H1 (cell line): Measurements from ENCODE around the gene LRCH1. TPM values are rescaled to one million over a fixed set of nuclear protein-coding genes. Genes with fewer than 3 reads are reported as not detected.

Experiments
- CTCF ChIA-PET: fragments of 300-600 bp; sonication (Branson Sonifier 250); formaldehyde crosslinking; loops from one replicate; lab custom pipeline; 2021; ENCODE audit not compliant: partially characterized antibody; lab: Charles Lee
- POLR2A ChIA-PET: fragments of 300-600 bp; sonication (Branson Sonifier 250); formaldehyde crosslinking; loops from one replicate; lab custom pipeline; 2021; ENCODE audit warnings: inconsistent platforms; ENCODE audit not compliant: partially characterized antibody; lab: Charles Lee
- DNase-seq, 2 experiments: peaks; one replicate each; pipeline versions ENCODE4 v3.0.0 to v3.0.0-alpha.2; 2010 to 2022; ENCODE audit warnings: low spot score in 2 of 2, low read depth in 1 of 2, mixed read lengths in 1 of 2
- FAIRE-seq: peaks from 2 replicates; lab custom pipeline; 2011; peaks lifted over from hg19 to GRCh38; lab: Jason Lieb, UNC
- H2AFZ ChIP-seq: 2 replicates; pipeline ENCODE4 v1.8.1; 2012; ENCODE audit warnings: low read length, inconsistent platforms
- H2AK5ac ChIP-seq: 2 replicates; pipeline ENCODE4 v1.6.1; 2013; ENCODE audit warnings: low read depth, low read length
- H2BK120ac ChIP-seq: replicated peaks from 2 replicates; pipeline ENCODE3; 2013; ENCODE audit warnings: low read depth, low read length, inconsistent platforms
- H2BK12ac ChIP-seq: 2 replicates; pipeline ENCODE4 v1.6.1; 2013; ENCODE audit warnings: low read depth, low read length
- H2BK15ac ChIP-seq: 2 replicates; pipeline ENCODE4 v1.6.1; 2013; ENCODE audit warnings: low read length
- H2BK20ac ChIP-seq: 2 replicates; pipeline ENCODE4 v1.6.1; 2013; ENCODE audit warnings: low read length
- H2BK5ac ChIP-seq: 2 replicates; pipeline ENCODE4 v1.6.1; 2013; ENCODE audit warnings: low read depth, low read length
- H3K14ac ChIP-seq: 2 replicates; pipeline ENCODE4 v1.6.1; 2013; ENCODE audit warnings: inconsistent platforms; ENCODE audit not compliant: insufficient read length
- H3K18ac ChIP-seq: 2 replicates; pipeline ENCODE4 v1.6.1; 2013; ENCODE audit warnings: low read length; ENCODE audit errors: extremely low read depth
- H3K23ac ChIP-seq: 2 replicates; pipeline ENCODE4 v1.6.1; 2013; ENCODE audit warnings: inconsistent platforms; ENCODE audit not compliant: insufficient read length
- H3K23me2 ChIP-seq: 2 replicates; pipeline ENCODE4 v1.6.1; 2013; ENCODE audit warnings: low read depth, low read length
- H3K27ac ChIP-seq: 2 replicates; pipeline ENCODE4 v1.6.1; 2011; ENCODE audit warnings: low read depth, low read length, inconsistent platforms
- H3K27me3 ChIP-seq, 4 experiments: replicated peaks in 1 of 4; 1 replicate in 1 of 4; 2 replicates in 3 of 4; pipeline versions ENCODE4 v1.6.1 to v1.8.1; 2011 to 2013; ENCODE audit warnings: low read length in 3 of 4, mild to moderate bottlenecking in 3 of 4, inconsistent platforms in 2 of 4, mixed read lengths in 2 of 4, moderate library complexity in 1 of 4; ENCODE audit not compliant: control insufficient read depth in 3 of 4, insufficient read depth in 3 of 4; ENCODE audit errors: extremely low read depth in 1 of 4
- H3K36me3 ChIP-seq, 4 experiments: 2 replicates each; pipeline versions ENCODE4 v1.6.1 to v1.8.1; 2011 to 2013; ENCODE audit warnings: mild to moderate bottlenecking in 4 of 4, low read length in 3 of 4, moderate library complexity in 2 of 4, control low read depth in 1 of 4, inconsistent platforms in 1 of 4; ENCODE audit not compliant: insufficient read depth in 4 of 4, control insufficient read depth in 2 of 4
- H3K4ac ChIP-seq: replicated peaks from 2 replicates; pipeline ENCODE3; 2013; ENCODE audit warnings: low read length, low read depth, mixed read lengths, inconsistent platforms; ENCODE audit not compliant: insufficient read length
- H3K4me1 ChIP-seq, 4 experiments: replicated peaks in 1 of 4; 1 replicate in 1 of 4; 2 replicates in 3 of 4; pipeline versions ENCODE4 v1.6.1 to v1.8.1; 2011 to 2013; ENCODE audit warnings: low read length in 3 of 4, inconsistent platforms in 2 of 4, mixed read lengths in 1 of 4; ENCODE audit not compliant: insufficient read depth in 4 of 4, control insufficient read depth in 3 of 4
- H3K4me2 ChIP-seq, 2 experiments: 2 replicates each; pipeline versions ENCODE4 v1.6.1 to v1.8.1; 2011 to 2013; ENCODE audit warnings: low read depth in 2 of 2, low read length in 2 of 2, control low read depth in 1 of 2, inconsistent platforms in 1 of 2, mild to moderate bottlenecking in 1 of 2; ENCODE audit not compliant: insufficient read depth in 1 of 2
- H3K4me3 ChIP-seq, 4 experiments: fragments of 200-600, 300-600 bp in 1 of 4; sonication (generic), shearing (Covaris generic), sonication (Bioruptor Twin) in 1 of 4; 2 replicates each; pipeline versions ENCODE4 v1.5.1 to v1.8.1; 2011 to 2016; ENCODE audit warnings: low read length in 4 of 4, low read depth in 3 of 4, control low read depth in 2 of 4, inconsistent platforms in 2 of 4, mild to moderate bottlenecking in 2 of 4, mixed read lengths in 1 of 4, moderate library complexity in 1 of 4; ENCODE audit not compliant: insufficient read depth in 2 of 4; ENCODE audit errors: extremely low read depth in 1 of 4
- H3K56ac ChIP-seq: replicated peaks from 2 replicates; pipeline ENCODE3; 2013; ENCODE audit warnings: low read depth, mild to moderate bottlenecking, mixed read lengths, low read length, inconsistent platforms; ENCODE audit not compliant: insufficient read length
- H3K79me1 ChIP-seq: 2 replicates; pipeline ENCODE4 v1.6.1; 2013; ENCODE audit warnings: low read depth, low read length, control low read depth
- H3K79me2 ChIP-seq, 2 experiments: 2 replicates each; pipeline versions ENCODE4 v1.6.1 to v1.8.1; 2012 to 2013; ENCODE audit warnings: low read length in 2 of 2, mild to moderate bottlenecking in 2 of 2, inconsistent platforms in 1 of 2; ENCODE audit not compliant: insufficient read depth in 2 of 2, control insufficient read depth in 1 of 2
- H3K9ac ChIP-seq, 4 experiments: replicated peaks in 1 of 4; 1 replicate in 1 of 4; 2 replicates in 3 of 4; pipeline versions ENCODE4 v1.6.1 to v1.8.1; 2011 to 2013; ENCODE audit warnings: low read depth in 3 of 4, low read length in 3 of 4, control low read depth in 2 of 4, mild to moderate bottlenecking in 2 of 4, moderate library complexity in 2 of 4, inconsistent platforms in 1 of 4; ENCODE audit errors: extremely low read depth in 1 of 4
- H3K9me3 ChIP-seq, 2 experiments: 2 replicates each; pipeline versions ENCODE4 v1.6.1 to v1.8.1; 2012 to 2013; ENCODE audit warnings: mild to moderate bottlenecking in 2 of 2, moderate library complexity in 2 of 2, control low read depth in 1 of 2, inconsistent platforms in 1 of 2, low read depth in 1 of 2, low read length in 1 of 2, mixed read lengths in 1 of 2; ENCODE audit not compliant: insufficient read depth in 2 of 2
- H4K20me1 ChIP-seq, 2 experiments: replicated peaks in 1 of 2; 2 replicates each; pipeline versions ENCODE3 to v1.8.1; 2011 to 2013; ENCODE audit warnings: inconsistent platforms in 2 of 2, low read length in 2 of 2, mild to moderate bottlenecking in 1 of 2; ENCODE audit not compliant: insufficient read depth in 2 of 2, control insufficient read depth in 1 of 2
- H4K5ac ChIP-seq: 2 replicates; pipeline ENCODE4 v1.6.1; 2013; ENCODE audit warnings: low read length, low read depth, mixed read lengths, inconsistent platforms; ENCODE audit not compliant: insufficient read length
- H4K8ac ChIP-seq: 2 replicates; pipeline ENCODE4 v1.8.0; 2013; ENCODE audit warnings: mild to moderate bottlenecking, moderate library complexity, low read length, inconsistent platforms; ENCODE audit not compliant: insufficient read depth; ENCODE audit errors: extremely low read depth
- H4K91ac ChIP-seq: replicated peaks from 2 replicates; pipeline ENCODE3; 2013; ENCODE audit warnings: low read length, mixed read lengths, inconsistent platforms; ENCODE audit not compliant: insufficient read length
- BCL11A ChIP-seq, 2 experiments: IDR thresholded peaks; one replicate each; pipeline ENCODE4 v1.6.1; 2011; ENCODE audit warnings: low read depth in 2 of 2, low read length in 2 of 2, mild to moderate bottlenecking in 2 of 2
- HDAC6 ChIP-seq: IDR thresholded peaks from one replicate; pipeline ENCODE4 v1.7.1; 2012; ENCODE audit warnings: low read depth, mild to moderate bottlenecking, inconsistent platforms, low read length, moderate library complexity
- KDM5A ChIP-seq: fragments of 200-600 bp; IDR thresholded peaks from 2 replicates; pipeline ENCODE4 v1.7.1; 2012; ENCODE audit warnings: mild to moderate bottlenecking, low read length, inconsistent platforms, mixed read lengths
- NRF1 ChIP-seq: IDR thresholded peaks from 2 replicates; pipeline ENCODE4 v1.6.1; 2011; ENCODE audit warnings: mild to moderate bottlenecking, low read depth, low read length, improper control_type of control experiment
- POLR2AphosphoS5 ChIP-seq: IDR thresholded peaks from 2 replicates; pipeline ENCODE4 v1.6.1; 2011; ENCODE audit warnings: low read depth, low read length
- RAD21 ChIP-seq, 2 experiments: IDR thresholded peaks in 1 of 2; conservative IDR thresholded peaks in 1 of 2; 2 replicates each; pipeline ENCODE4 v1.6.1; 2011; ENCODE audit warnings: low read depth in 2 of 2, low read length in 2 of 2, improper control_type of control experiment in 1 of 2, inconsistent platforms in 1 of 2, mild to moderate bottlenecking in 1 of 2, moderate library complexity in 1 of 2
- TAF1 ChIP-seq: IDR thresholded peaks from 2 replicates; pipeline ENCODE4 v1.6.1; 2011; ENCODE audit warnings: mild to moderate bottlenecking, low read depth, low read length
- TEAD4 ChIP-seq: IDR thresholded peaks from 2 replicates; pipeline ENCODE4 v1.6.1; 2012; ENCODE audit warnings: low read depth, low read length, inconsistent platforms, mixed read lengths
- YY1 ChIP-seq: IDR thresholded peaks from 2 replicates; pipeline ENCODE4 v1.6.1; 2011; ENCODE audit warnings: low read depth, mild to moderate bottlenecking, low read length
- WGBS, 2 experiments: shearing (Covaris generic) in 1 of 2; methylation state at CpG; one replicate each; pipeline versions ENCODE4 v1.1.6 to v1.1.7; 2013 to 2015; ENCODE audit warnings: low lambda C conversion rate in 2 of 2, mixed read lengths in 2 of 2, inconsistent platforms in 1 of 2, low coverage in 1 of 2, missing lambda C conversion rate in 1 of 2; ENCODE audit not compliant: insufficient replicate concordance in 2 of 2, insufficient coverage in 1 of 2, insufficient read length in 1 of 2; ENCODE audit errors: extremely low coverage in 1 of 2, missing lambda C conversion rate in 1 of 2; 5-methylcytosine and 5-hydroxymethylcytosine counted together
- polyA plus RNA-seq, 7 experiments: library from polyadenylated mRNA; depleted of rRNA in 3 of 7; stranded (reverse) in 5 of 7; unstranded in 2 of 7; fragments of >200 nt in 5 of 7; fragments of 200-250 nt in 2 of 7; gene quantifications; 1 replicate in 5 of 7; 2 replicates in 1 of 7; 4 replicates in 1 of 7; pipeline versions ENCODE4 v1.2.1 to v1.2.3, GENCODE V29; 2011 to 2013; ENCODE audit warnings: missing spikeins in 2 of 7, mixed read lengths in 2 of 7
- total RNA-seq: library from RNA; stranded (reverse); fragmentation: NEBNext Ultra II Directional; extraction: Animal tissue kit (Norgen Biotek cat#: 25700); gene quantifications from 2 replicates; pipeline ENCODE4 v1.2.1, GENCODE V29; 2021
- TF ChIP-seq, protein P1 (sequence below), 3 experiments: IDR thresholded peaks; 1 replicate in 2 of 3; 2 replicates in 1 of 3; pipeline versions ENCODE4 v1.5.1 to v1.6.1; 2011; ENCODE audit warnings: low read length in 3 of 3, mild to moderate bottlenecking in 3 of 3, inconsistent platforms in 2 of 3, low read depth in 1 of 3, moderate library complexity in 1 of 3; ENCODE audit not compliant: insufficient read depth in 1 of 3; ENCODE audit errors: control extremely low read depth in 1 of 3
- TF ChIP-seq, protein P2 (sequence below): IDR thresholded peaks from 2 replicates; pipeline ENCODE4 v1.6.1; 2011; ENCODE audit warnings: low read depth, mild to moderate bottlenecking, low read length; ENCODE audit not compliant: insufficient read depth

LRCH1 gene
- total and polyA plus RNA-seq, 2 of the 8 experiments (the other 6 are each of a cell fraction or from before 2014, with no cell fraction given): 3.0 to 10.1 TPM

DNA sequence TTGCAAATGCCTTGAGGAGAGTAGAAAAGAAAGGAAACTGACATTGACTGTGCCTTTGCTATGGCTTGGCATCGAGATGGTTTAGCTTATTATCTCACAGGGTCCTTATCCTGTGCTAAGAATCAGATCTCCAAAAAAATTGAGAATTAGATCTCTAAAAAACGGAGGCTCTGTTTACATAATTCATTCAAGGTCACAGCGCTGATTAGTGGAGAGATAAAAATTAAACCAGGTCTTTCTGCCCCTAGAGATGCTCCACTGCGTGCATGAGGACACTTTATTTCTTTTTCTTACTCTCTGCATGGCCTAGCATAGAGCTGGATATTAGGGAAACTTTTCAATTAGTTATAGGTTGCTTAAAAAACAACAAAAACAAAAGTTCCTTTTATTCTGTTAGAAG, 17.3 kb downstream of the LRCH1 start:
- no peak overlapping the region for H3K4ac ChIP-seq
- no peak overlapping the region for H3K27ac ChIP-seq
- no peak for DNase-seq
- no peaks in the 10 kb centered on the region for H3K27me3 ChIP-seq
- no peak overlapping the region for H4K8ac ChIP-seq
- no peak overlapping the region for H2AFZ ChIP-seq
- peaks cover 2 to 9% of the 10 kb centered on the region in 2 experiments for H4K20me1 ChIP-seq
- no peak overlapping the region for H2AK5ac ChIP-seq
- no peak overlapping the region for H3K18ac ChIP-seq
- no peak overlapping the region for H3K4me2 ChIP-seq
- no peak overlapping the region for H2BK120ac ChIP-seq
- peaks cover 0 to 2% (median 0%) of the 10 kb centered on the region in 4 experiments; a peak in 3 of 7 replicates for H3K4me1 ChIP-seq
- H2BK5ac ChIP-seq: no peak overlapping the region
- H3K23ac ChIP-seq: no peak overlapping the region
- peaks cover 6% of the 10 kb centered on the region; the same call in 1 of the 2 replicates for H3K79me1 ChIP-seq
- FAIRE-seq: no peak
- H3K4me3 ChIP-seq: no peak overlapping the region
- no peak overlapping the region for H2BK15ac ChIP-seq
- no peak overlapping the region for H2BK12ac ChIP-seq
- no peak overlapping the region for H3K56ac ChIP-seq
- no peak overlapping the region for H2BK20ac ChIP-seq
- no peaks in the 10 kb centered on the region for H3K9me3 ChIP-seq
- H3K14ac ChIP-seq: no peak overlapping the region
- H3K36me3 ChIP-seq: no peaks in the 10 kb centered on the region
- 97% methylated on average over 4 of the region's 4 CpGs; no CpG with 5 or more reads in 1 of the 2 experiments for WGBS, 2 experiments
- H3K23me2 ChIP-seq: no peaks in the 10 kb centered on the region; the same call in 1 of the 2 replicates
- peaks cover 0 to 32% of the 10 kb centered on the region in 2 experiments; a peak in 2 of 4 replicates for H3K79me2 ChIP-seq
- no peak overlapping the region for H4K5ac ChIP-seq
- H3K9ac ChIP-seq: no peak overlapping the region
- CTCF ChIA-PET: interaction anchor here (1.0 to 1.5 kb wide), 3 partner anchors 21 to 149 kb away, joined by 3 to 4 read pairs (median 4); no protein-coding TSS in a partner anchor
- POLR2A ChIA-PET: interaction anchor here (1.2 kb wide), 1 partner anchor 43 kb away, joined by 3 read pairs; no protein-coding TSS in a partner anchor
- H4K91ac ChIP-seq: no peak overlapping the region
- TF ChIP-seq HDAC6 (no peak), KDM5A (no peak), RAD21 (IDR thresholded peaks at IDR 0.05 in 1 of 2, conservative IDR thresholded peaks at IDR 0.05 in 1 of 2; ENCODE audit: low read depth in 2 of 2, low read length in 2 of 2) (no peak), TAF1 (no peak), TEAD4 (no peak), POLR2AphosphoS5 (no peak), BCL11A (IDR thresholded peaks at IDR 0.05; ENCODE audit: low read depth in 2 of 2, low read length in 2 of 2) (no peak), NRF1 (no peak), YY1 (no peak)
- TF ChIP-seq, protein P1, sequence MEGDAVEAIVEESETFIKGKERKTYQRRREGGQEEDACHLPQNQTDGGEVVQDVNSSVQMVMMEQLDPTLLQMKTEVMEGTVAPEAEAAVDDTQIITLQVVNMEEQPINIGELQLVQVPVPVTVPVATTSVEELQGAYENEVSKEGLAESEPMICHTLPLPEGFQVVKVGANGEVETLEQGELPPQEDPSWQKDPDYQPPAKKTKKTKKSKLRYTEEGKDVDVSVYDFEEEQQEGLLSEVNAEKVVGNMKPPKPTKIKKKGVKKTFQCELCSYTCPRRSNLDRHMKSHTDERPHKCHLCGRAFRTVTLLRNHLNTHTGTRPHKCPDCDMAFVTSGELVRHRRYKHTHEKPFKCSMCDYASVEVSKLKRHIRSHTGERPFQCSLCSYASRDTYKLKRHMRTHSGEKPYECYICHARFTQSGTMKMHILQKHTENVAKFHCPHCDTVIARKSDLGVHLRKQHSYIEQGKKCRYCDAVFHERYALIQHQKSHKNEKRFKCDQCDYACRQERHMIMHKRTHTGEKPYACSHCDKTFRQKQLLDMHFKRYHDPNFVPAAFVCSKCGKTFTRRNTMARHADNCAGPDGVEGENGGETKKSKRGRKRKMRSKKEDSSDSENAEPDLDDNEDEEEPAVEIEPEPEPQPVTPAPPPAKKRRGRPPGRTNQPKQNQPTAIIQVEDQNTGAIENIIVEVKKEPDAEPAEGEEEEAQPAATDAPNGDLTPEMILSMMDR (IDR thresholded peaks at IDR 0.05; ENCODE audit: control extremely low read depth in 1 of 3, insufficient read depth in 1 of 3, low read depth in 1 of 3, low read length in 3 of 3): no peak
- TF ChIP-seq, protein P2, sequence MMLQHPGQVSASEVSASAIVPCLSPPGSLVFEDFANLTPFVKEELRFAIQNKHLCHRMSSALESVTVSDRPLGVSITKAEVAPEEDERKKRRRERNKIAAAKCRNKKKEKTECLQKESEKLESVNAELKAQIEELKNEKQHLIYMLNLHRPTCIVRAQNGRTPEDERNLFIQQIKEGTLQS: no peak
